Measurements from ENCODE around the gene DLX1. TPM values are rescaled to one million over a fixed set of nuclear protein-coding genes. Genes with fewer than 3 reads are reported as not detected.

The DLX1 gene
- total RNA-seq, 1 donor from 2014 or later = 10.0 TPM

DNA sequence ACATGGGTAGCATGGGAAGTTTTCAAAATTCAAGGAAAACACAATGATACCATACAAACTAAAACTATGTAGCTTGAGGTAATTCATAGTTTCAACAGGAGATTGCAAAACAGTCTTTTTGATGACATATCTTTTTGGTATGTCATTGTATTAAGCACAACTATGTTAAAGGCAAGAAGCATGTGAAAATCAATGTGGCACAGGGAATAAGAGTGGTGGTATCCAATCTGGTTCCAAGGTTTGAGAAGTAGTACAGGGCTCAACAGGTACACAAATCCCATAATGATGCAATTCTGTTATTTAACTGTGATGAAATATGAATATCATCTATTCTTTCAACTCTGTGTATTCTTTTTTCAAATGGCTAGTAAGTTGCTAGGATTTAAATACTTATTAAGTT is 33.8 kb downstream of the DLX1 start:
- DNase-seq (ENCODE audit: extremely low spot score, unreplicated experiment) = no peak
- H3K4me3 Mint-ChIP-seq = no peak overlapping the region
- TF ChIP-seq, protein P1, sequence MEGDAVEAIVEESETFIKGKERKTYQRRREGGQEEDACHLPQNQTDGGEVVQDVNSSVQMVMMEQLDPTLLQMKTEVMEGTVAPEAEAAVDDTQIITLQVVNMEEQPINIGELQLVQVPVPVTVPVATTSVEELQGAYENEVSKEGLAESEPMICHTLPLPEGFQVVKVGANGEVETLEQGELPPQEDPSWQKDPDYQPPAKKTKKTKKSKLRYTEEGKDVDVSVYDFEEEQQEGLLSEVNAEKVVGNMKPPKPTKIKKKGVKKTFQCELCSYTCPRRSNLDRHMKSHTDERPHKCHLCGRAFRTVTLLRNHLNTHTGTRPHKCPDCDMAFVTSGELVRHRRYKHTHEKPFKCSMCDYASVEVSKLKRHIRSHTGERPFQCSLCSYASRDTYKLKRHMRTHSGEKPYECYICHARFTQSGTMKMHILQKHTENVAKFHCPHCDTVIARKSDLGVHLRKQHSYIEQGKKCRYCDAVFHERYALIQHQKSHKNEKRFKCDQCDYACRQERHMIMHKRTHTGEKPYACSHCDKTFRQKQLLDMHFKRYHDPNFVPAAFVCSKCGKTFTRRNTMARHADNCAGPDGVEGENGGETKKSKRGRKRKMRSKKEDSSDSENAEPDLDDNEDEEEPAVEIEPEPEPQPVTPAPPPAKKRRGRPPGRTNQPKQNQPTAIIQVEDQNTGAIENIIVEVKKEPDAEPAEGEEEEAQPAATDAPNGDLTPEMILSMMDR (conservative IDR thresholded peaks at IDR 0.05) = no peak

DNA sequence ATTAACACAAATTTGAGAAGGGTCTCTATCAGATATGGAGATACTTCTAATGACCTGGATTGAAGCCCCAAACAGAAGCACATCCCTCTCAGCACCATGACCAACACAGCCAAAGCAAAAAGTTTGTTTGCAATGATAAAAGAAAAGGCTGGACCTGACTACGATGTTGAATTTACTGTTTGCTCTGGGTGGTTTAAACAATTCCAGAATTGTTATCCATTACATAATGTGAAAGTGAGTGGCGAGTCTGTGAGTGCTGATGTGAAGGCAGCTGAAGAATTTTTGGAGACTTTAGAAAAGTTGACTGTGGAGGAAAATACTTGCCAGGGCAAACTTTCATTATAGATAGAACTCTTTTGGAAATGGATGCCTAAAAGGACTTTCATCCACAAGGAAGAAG is 34.8 kb downstream of the DLX1 start:
- H3K4me1 Mint-ChIP-seq (ENCODE audit: unreplicated experiment) = no peaks in the 10 kb centered on the region
- H3K36me3 Mint-ChIP-seq = no peaks in the 10 kb centered on the region
- H3K27ac Mint-ChIP-seq = no peak overlapping the region
- H3K4me3 Mint-ChIP-seq = no peak overlapping the region
- TF ChIP-seq, protein P1 (conservative IDR thresholded peaks at IDR 0.05) = no peak
- H3K27me3 Mint-ChIP-seq = peaks cover 21% of the 10 kb centered on the region
- no peaks in the 10 kb centered on the region for H3K9me3 Mint-ChIP-seq
- no peak for DNase-seq (ENCODE audit: extremely low spot score, unreplicated experiment)

More for the DNA sequence above, 33.8 kb downstream of the DLX1 start:
- Mint-ChIP-seq H3K36me3 (no peaks in the 10 kb centered on the region), H3K27ac (no peak overlapping the region), H3K4me1 (ENCODE audit: unreplicated experiment) (no peaks in the 10 kb centered on the region), H3K27me3 (peaks cover 24% of the 10 kb centered on the region), H3K9me3 (no peaks in the 10 kb centered on the region)

DNA sequence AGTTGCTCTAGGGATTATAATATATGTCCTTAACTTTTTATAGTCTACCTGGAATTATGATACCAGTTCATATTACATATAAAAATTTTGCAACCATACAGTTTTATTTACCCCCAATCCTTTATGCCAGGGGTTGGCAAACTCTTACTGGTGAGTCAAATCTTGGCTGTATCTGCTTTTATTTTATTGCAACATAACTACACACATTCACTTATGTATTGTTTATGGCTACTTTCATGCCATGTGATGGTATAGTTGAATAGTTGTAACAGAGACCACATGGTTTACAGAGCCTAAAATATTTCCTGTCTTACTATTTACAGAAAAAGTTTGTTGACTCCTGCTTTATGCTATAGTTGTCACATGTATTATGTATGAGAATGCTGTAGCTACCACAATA is 43.2 kb downstream of the DLX1 start:
- Mint-ChIP-seq H3K9me3 (no peaks in the 10 kb centered on the region), H3K36me3 (no peaks in the 10 kb centered on the region), H3K27ac (no peak overlapping the region), H3K27me3 (peaks cover 6% of the 10 kb centered on the region), H3K4me3 (no peak overlapping the region), H3K4me1 (ENCODE audit: unreplicated experiment) (no peaks in the 10 kb centered on the region)
- DNase-seq (ENCODE audit: extremely low spot score, unreplicated experiment) = no peak
- TF ChIP-seq, protein P1 (conservative IDR thresholded peaks at IDR 0.05) = no peak

DNA sequence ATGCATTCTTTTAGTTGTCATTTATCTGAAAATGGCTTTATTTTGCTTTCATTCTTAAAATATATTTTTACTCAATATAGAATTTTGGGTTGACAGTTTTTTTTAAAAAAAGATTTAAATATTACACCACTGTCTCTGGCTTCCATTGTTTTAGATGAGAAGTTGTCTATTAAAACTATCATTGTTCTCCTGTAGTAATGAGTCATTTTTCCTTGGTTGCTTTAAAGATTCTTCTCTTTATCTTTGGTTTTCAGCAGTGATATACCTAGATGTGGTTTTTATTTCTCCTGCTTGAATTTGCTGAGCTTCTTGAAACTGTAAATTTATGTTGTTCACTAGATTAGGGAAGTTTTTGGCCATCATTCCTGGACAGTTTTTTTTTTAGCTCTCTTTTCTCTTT is 44.1 kb downstream of the DLX1 start:
- Mint-ChIP-seq H3K9me3 (no peaks in the 10 kb centered on the region), H3K27me3 (peaks cover 3% of the 10 kb centered on the region), H3K27ac (no peak overlapping the region), H3K4me3 (no peak overlapping the region), H3K4me1 (ENCODE audit: unreplicated experiment) (no peaks in the 10 kb centered on the region), H3K36me3 (no peaks in the 10 kb centered on the region)
- TF ChIP-seq, protein P1 (conservative IDR thresholded peaks at IDR 0.05) = no peak
- no peak for DNase-seq (ENCODE audit: extremely low spot score, unreplicated experiment)

DNA sequence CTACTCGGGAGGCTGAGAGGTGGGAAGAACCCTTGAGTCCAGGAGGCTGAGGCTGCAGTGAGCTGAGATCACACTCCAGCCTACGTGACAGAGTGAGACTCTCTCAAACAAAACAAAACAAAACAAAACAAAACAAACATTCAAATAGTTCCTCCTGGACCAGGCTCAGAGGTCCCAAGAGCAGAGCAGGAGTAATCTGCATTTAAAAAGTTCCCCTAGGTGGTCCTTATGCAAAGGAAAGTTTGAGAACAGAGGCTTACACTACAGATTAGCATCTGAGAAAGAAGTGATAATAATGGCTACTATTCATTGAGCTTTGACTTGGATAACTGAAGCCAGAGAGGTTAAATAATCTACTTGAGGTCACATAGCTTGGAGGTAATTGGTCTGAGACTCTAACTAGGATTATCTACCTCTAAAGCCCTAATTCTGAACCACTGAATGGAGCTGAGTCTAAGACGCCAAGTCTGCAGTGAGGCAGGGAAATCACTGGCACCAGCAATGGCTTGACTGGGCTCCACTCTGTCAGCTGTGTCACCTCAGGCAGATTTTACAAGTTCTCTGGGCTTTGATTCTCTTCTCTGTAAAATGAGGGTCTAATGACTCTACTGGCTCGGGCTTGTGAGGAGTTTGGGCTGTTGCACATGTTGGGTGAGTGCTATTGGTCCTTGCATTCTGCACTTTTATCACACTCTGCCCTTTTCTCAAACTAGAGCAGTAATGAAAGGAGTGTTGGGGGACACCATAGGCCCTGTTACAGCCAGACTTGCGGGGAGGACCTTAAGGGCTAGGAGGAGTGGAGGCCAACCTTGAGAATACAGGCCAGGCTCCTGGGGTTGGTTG is 46.6 kb downstream of the DLX1 start:
- H3K27me3 Mint-ChIP-seq = peaks cover 3% of the 10 kb centered on the region
- H3K4me1 Mint-ChIP-seq (ENCODE audit: unreplicated experiment) = no peaks in the 10 kb centered on the region
- H3K9me3 Mint-ChIP-seq = no peaks in the 10 kb centered on the region
- no peak overlapping the region for H3K4me3 Mint-ChIP-seq
- no peak for DNase-seq (ENCODE audit: extremely low spot score, unreplicated experiment)
- TF ChIP-seq, protein P1 (conservative IDR thresholded peaks at IDR 0.05) = no peak
- H3K36me3 Mint-ChIP-seq = no peaks in the 10 kb centered on the region
- no peak overlapping the region for H3K27ac Mint-ChIP-seq

Data from type B pancreatic cell (in vitro differentiated cells).